B cell (primary cell): ENCODE measurements around the gene PDK2.

Source experiments
- EZH2 ChIP-seq: IDR thresholded peaks from 2 replicates; pipeline ENCODE4 v1.6.1; 2012; ENCODE audit warnings: borderline replicate concordance, low read depth, mild to moderate bottlenecking, moderate library complexity, low read length; ENCODE audit not compliant: insufficient read depth, poor library complexity, severe bottlenecking
- TF ChIP-seq, protein P1 (sequence below): fragments of 200-600 bp; IDR thresholded peaks from one replicate; pipeline ENCODE4 v1.8.0; 2022; ENCODE audit warnings: antibody characterized with exemption, mild to moderate bottlenecking

DNA sequence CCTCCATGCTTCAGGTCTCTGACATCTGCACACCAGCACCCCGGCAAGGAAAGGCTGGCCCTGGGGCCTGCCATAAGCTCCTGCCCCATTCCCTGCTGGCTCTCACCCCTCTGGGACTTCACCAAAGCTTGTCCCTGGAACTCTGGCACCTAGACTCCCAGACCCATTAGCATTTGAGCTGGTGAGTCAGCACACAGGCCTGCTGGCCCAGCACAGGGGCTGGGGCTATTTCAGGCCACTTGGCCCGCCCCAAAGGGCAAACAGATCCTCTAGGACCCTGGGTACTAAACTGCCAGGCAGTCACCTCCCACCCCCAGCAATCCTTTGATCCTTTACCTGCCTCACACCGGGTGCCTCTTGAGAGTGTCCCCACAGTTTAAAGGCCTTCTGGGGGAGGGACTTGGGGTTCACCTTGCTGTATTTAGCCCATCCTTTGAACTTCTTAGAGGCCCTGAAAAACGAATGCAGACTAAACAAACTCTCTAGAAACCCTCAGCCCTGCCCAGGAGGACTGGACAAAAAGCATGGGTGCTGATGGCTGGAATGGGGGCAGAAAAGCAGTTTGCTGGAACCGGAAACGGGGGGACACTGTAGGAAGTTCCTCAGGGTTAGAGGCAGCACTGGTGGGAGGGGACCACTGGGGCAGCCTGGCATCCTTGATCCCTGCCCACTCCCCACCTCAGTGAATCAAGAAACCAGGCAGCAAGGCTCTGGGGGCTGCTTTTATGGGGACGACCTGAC, 38.0 kb downstream of the PDK2 start:
- TF ChIP-seq, protein P1, sequence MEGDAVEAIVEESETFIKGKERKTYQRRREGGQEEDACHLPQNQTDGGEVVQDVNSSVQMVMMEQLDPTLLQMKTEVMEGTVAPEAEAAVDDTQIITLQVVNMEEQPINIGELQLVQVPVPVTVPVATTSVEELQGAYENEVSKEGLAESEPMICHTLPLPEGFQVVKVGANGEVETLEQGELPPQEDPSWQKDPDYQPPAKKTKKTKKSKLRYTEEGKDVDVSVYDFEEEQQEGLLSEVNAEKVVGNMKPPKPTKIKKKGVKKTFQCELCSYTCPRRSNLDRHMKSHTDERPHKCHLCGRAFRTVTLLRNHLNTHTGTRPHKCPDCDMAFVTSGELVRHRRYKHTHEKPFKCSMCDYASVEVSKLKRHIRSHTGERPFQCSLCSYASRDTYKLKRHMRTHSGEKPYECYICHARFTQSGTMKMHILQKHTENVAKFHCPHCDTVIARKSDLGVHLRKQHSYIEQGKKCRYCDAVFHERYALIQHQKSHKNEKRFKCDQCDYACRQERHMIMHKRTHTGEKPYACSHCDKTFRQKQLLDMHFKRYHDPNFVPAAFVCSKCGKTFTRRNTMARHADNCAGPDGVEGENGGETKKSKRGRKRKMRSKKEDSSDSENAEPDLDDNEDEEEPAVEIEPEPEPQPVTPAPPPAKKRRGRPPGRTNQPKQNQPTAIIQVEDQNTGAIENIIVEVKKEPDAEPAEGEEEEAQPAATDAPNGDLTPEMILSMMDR = no peak
- TF ChIP-seq EZH2 = no peak
